ENCODE results near the gene F12.

Gene F12

GRCh38 chr5:177426566-177427210 is 17.3 kb upstream of the F12 start, which contains the start of gene GRK6 (continued):
- no peak for TF ChIP-seq TSHZ1 (tag by site-specific recombination; IDR thresholded peaks at IDR 0.05; ENCODE audit: borderline replicate concordance)
- no peak for TF ChIP-seq ZNF148 (tag by site-specific recombination; IDR thresholded peaks at IDR 0.05; ENCODE audit: borderline replicate concordance)
- 0 out of 2 replicates have a peak, but pooled peaks have one; percentile 20 for TF ChIP-seq ZNF398 (tag by site-specific recombination; IDR thresholded peaks at IDR 0.05)
- TF ChIP-seq ZNF416 (tag by site-specific recombination; IDR thresholded peaks at IDR 0.05): no peak
- TF ChIP-seq ZNF18 (tag by site-specific recombination; IDR thresholded peaks at IDR 0.05): no peak
- TF ChIP-seq ZSCAN30 (tag by site-specific recombination; IDR thresholded peaks at IDR 0.05): no peak
- no peak for TF ChIP-seq ZNF391 (tag by site-specific recombination; IDR thresholded peaks at IDR 0.05; ENCODE audit: borderline replicate concordance, low read depth)
- no peak for TF ChIP-seq ZNF48 (tag by site-specific recombination; IDR thresholded peaks at IDR 0.05)
- no peak for TF ChIP-seq ZBTB6 (tag by site-specific recombination; IDR thresholded peaks at IDR 0.05)
- peak; percentile 61; the same call in 1 of the 2 replicates for TF ChIP-seq ZBTB8A (tag by site-specific recombination; IDR thresholded peaks at IDR 0.05)
- no peak for TF ChIP-seq PRDM1 (tag by site-specific recombination; IDR thresholded peaks at IDR 0.05)
- TF ChIP-seq ZNF404 (tag by site-specific recombination; IDR thresholded peaks at IDR 0.05): no peak
- TF ChIP-seq ZBTB10 (tag by site-specific recombination; IDR thresholded peaks at IDR 0.05): no peak
- TF ChIP-seq CTCF (tag by site-specific recombination; IDR thresholded peaks at IDR 0.05): no peak
- peak; percentile 69 for TF ChIP-seq KLF17 (tag by site-specific recombination; IDR thresholded peaks at IDR 0.05)
- no peak for TF ChIP-seq TCF7L2 (IDR thresholded peaks at IDR 0.05; ENCODE audit: borderline replicate concordance, low read depth, low read length)
- TF ChIP-seq ZNF211 (tag by site-specific recombination; IDR thresholded peaks at IDR 0.05; ENCODE audit: low read depth): no peak
- TF ChIP-seq ZNF140 (tag by site-specific recombination; IDR thresholded peaks at IDR 0.05): no peak
- peak; percentile 73 for TF ChIP-seq ZBTB26 (tag by site-specific recombination; optimal IDR thresholded peaks at IDR 0.05)
- TF ChIP-seq ZNF132 (tag by site-specific recombination; IDR thresholded peaks at IDR 0.05; ENCODE audit: borderline replicate concordance): no peak

Data from HEK293 (cell line).